ENCODE data around the gene S100A2.
A peak's percentile ranks its signal among the peaks of the same experiment; 100 is the strongest.
"Not testable (repeated sequence)": the region's sequence is repeated elsewhere in the genome, so short reads cannot be mapped to it uniquely, and the experiment has no call there.

Gene S100A2

DNA sequence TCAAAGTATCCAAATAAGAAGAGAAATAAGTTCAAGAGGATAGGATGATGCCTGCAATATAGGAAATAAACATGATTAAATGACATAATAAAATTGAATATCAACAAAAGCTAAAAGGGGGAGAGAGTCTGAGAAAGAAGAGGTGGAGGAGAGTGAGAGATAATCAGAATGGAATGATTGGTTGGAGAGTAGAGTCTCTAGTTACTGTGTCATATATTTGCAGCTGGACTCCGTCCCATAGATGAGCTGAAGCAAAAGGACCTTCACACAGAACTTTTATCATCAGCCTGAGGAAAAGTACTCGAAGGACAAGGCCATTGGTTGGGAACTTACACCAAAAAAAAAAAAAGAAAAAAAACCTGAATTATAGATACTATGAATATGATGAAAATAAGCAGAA lies 22.8 kb upstream of the S100A2 start:
- DNase-seq (ENCODE audit: low read depth), result no peak

GRCh38 chr1:153588033-153588432 lies 22.4 kb upstream of the S100A2 start:
- not testable (repeated sequence) for DNase-seq (ENCODE audit: low read depth)

- DNase-seq (ENCODE audit: low read depth), result no peak
These were observed 21.7 kb upstream of the S100A2 start for GRCh38 chr1:153587314-153587713.

- DNase-seq (ENCODE audit: low read depth), result no peak
These were observed 20.7 kb upstream of the S100A2 start for GRCh38 chr1:153586347-153586746.

DNA sequence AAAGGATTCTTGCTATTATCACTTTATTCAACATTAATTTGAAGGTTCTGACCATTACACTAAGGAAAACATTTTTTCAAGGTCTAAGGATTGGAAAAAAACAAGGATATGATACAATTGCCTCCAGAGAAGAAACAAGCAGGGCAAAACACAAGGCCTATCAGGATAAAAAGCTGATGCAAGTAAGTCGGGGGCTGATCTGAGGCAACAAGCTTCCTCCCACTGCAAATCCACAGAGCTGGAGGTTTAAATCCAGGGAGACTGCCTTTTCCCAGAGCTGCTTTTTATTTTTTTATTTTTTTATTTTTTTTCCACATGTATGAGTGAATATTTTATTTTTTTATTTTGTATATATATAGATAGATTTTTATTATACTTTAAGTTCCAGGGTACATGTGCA lies 19.4 kb upstream of the S100A2 start:
- DNase-seq (ENCODE audit: low read depth), result no peak

- no peak for DNase-seq (ENCODE audit: low read depth)
These were observed 18.3 kb upstream of the S100A2 start for GRCh38 chr1:153583976-153584375.

DNA sequence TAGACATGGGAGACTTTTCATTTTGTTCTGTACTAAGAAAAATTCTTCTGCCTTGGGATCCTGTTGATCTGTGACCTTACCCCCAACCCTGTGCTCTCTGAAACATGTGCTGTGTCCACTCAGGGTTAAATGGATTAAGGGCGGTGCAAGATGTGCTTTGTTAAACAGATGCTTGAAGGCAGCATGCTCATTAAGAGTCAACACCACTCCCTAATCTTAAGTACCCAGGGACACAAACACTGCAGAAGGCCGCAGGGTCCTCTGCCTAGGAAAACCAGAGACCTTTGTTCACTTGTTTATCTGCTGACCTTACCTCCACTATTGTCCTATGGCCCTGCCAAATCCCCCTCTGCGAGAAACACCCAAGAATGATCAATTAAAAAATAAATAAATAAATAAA lies 17.9 kb upstream of the S100A2 start:
- DNase-seq (ENCODE audit: low read depth), result not testable (repeated sequence)

GRCh38 chr1:153582836-153583235 lies 17.2 kb upstream of the S100A2 start:
- not testable (repeated sequence) for DNase-seq (ENCODE audit: low read depth)

GRCh38 chr1:153578936-153579335 lies 13.3 kb upstream of the S100A2 start:
- DNase-seq (ENCODE audit: low read depth), result no peak

DNA sequence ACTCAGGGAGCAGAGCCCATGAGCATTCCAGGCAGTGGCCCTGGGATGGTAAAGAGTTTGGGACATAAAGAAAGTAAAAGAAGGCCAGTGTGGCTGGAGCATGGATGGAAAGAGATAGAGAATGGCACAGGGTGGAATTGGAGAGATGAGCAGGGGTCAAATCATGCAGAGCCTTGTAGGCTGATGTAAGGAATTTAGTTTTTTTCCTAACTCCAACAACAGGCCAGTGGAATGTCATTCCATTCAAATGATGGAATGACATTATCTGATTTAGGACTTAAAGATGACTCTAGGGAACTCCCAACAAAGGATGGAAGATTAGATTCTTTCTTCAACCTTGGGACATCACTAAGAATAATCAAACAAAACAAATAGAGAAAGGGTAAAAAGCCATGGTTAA lies 12.8 kb upstream of the S100A2 start:
- no peak for DNase-seq (ENCODE audit: low read depth)

DNA sequence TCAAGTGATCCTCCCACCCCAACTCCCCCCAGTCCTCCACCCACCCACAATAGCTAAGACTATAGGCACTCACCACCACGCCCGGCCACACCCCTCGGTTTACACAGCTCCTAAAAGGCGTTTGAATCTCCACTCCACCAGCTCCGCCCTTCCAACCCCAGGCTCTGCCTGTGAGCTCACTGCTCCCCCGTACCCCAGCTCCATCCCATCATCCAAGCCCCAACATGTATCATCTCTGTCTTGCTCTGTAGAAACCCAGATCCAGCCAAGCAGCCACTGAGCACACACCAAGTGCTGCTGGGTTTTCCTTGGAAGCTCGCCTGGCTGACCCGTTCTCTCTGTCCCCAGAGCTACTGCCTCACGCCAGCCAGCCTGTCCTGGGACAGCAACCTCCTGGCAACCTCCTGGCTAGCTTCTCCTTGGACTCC lies 12.0 kb upstream of the S100A2 start:
- DNase-seq (ENCODE audit: low read depth), result no peak

DNA sequence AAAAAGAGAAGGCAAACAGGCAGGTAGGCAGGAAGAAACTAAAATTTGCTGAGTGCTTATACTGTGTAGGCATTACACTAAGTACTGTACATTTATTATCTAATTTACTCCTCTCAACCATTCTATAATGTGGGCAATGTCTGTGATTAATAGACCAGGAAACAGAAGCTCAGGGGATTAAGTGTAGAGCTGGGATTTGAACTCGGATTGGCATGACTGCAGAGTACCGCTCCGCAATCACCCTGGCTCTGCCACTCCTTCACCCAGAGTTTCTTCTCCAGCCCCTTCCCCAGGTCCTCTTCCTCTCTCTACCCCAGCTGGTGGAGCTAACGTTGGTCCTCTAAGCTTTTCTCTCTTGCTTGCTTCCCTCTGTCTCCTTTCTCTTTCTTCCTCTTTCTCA lies 11.5 kb upstream of the S100A2 start:
- DNase-seq (ENCODE audit: low read depth), result no peak

DNA sequence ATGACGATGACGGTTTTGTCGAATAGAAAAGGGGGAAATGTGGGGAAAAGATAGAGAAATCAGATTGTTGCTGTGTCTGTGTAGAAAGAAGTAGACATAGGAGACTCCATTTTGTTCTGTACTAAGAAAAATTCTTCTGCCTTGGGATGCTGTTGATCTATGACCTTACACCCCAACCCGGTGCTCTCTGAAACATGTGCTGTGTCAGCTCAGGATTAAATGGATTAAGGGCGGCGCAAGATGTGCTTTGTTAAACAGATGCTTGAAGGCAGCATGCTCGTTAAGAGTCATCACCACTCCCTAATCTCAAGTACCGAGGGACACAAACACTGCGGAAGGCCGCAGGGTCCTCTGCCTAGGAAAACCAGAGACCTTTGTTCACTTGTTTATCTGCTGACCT lies 9.9 kb upstream of the S100A2 start:
- DNase-seq (ENCODE audit: low read depth), result not testable (repeated sequence)

GRCh38 chr1:153575081-153575491 lies 9.4 kb upstream of the S100A2 start:
- DNase-seq (ENCODE audit: low read depth), result not testable (repeated sequence)

DNA sequence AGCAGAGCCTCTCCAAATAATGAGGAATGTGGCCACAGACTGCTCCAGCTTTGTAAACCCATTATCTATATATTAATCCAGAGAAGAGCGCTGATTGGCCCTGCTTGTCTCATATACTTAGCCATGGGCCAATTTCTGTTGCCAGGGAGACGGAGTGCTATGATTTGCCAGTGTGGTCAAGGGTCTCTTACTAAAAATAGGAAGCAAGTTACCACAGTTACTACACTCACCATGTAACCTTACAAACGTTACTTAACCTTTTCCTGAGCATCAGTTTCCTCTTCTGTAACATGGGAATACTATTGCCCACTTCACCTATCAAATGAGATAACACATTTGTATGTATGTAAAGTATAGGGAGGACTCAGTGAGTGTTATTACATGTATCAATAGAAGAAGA lies 7.7 kb upstream of the S100A2 start:
- DNase-seq (ENCODE audit: low read depth), result no peak

DNA sequence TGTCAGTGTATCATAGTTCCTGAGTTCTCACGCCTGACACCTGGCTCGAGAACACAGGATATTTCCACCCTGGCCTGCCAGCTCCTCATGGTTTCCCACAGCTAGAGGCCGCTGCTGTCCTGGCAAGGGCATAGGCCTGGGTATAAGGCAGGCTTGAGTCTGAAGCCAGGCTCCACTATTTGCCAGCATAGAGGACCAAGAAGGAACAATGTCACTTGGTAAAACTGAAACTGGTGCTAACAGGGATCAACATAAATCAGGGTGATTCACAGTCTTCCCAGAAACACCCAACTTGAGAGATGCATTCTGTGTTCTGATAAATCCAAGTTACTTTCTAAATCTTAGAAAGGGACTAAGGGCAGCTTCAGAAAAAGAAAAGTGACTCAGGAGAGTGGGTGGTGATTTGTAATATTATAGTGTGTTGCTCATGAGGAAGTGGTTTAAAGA lies 6.9 kb upstream of the S100A2 start:
- DNase-seq (ENCODE audit: low read depth), result no peak

- DNase-seq (ENCODE audit: low read depth), result no peak
These were observed 6.1 kb upstream of the S100A2 start for GRCh38 chr1:153571706-153572105.

- DNase-seq (ENCODE audit: low read depth), result no peak
These were observed 5.2 kb upstream of the S100A2 start for GRCh38 chr1:153570874-153571273.

- DNase-seq (ENCODE audit: low read depth), result no peak
These were observed 3.8 kb upstream of the S100A2 start for GRCh38 chr1:153569465-153569864.

DNA sequence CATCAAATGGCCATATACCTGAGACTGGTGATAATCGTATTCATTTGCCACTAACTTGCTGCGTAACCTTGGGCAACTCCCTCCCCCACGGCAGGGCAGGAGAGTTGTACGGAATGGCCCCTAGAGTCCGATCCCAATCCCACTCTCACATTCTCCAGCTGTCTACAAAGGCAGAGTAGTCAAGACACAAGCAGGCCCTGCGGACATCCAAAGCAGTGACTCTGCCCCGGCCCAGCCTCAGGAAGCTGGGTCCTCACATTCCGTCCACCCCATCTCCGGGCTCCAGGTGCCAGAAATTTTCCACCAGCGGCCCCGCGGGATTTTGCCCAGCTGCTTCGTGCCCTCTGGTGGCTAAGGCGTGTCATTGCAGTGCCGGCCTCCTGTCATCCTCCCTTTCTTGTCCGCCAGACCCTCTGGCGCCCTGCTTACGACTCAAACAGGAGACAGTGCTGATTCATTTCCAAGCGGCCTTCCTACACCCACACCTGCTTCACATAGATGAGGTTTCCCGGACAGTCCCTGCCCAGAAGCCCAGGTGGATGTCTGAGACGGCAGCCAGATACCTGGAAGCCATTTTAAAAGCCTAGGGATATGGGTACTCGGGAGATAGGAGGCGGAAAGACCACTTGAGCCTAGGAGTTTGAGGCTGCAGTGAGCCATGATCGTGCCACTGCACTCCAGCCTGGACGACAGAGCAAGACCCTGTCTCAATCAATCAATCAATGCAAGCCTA lies 2.9 kb upstream of the S100A2 start:
- peak; percentile 73 for DNase-seq (ENCODE audit: low read depth)

DNA sequence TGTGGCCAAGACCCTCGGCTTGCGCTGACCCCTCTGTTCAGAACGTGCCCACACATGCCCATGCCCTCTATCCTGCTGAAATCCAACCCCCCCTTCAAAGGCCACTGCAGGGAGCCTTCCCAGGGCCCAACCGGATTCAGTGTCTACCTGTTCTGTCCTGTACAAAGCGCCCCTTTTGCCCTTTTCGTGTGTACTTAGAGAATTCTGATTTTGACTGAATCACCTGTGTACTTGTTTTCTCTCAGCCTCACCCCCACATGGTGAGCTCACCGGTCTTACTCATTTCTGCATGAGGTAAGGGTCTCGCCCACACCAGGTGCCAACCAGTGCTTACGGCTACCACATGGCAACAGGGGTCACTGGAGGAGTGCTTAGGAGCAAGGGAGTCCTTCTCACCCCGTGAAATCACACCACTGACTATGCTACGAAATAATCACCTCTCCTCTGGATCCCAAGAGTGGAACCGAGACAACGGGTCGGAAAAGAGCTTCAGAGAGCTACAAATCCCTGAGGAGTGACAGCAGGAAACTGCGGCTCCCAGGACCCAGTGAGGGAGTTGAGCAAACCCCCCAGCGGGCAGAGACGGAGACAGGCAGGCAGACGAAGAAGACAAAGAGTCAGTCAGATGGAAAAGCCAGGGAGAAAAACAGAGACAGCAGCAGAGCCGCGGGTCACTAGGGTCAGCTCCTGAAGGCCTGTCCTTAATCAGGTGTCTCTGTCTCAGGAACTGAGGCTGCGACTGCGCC lies 2.1 kb upstream of the S100A2 start:
- no peak for DNase-seq (ENCODE audit: low read depth)

DNA sequence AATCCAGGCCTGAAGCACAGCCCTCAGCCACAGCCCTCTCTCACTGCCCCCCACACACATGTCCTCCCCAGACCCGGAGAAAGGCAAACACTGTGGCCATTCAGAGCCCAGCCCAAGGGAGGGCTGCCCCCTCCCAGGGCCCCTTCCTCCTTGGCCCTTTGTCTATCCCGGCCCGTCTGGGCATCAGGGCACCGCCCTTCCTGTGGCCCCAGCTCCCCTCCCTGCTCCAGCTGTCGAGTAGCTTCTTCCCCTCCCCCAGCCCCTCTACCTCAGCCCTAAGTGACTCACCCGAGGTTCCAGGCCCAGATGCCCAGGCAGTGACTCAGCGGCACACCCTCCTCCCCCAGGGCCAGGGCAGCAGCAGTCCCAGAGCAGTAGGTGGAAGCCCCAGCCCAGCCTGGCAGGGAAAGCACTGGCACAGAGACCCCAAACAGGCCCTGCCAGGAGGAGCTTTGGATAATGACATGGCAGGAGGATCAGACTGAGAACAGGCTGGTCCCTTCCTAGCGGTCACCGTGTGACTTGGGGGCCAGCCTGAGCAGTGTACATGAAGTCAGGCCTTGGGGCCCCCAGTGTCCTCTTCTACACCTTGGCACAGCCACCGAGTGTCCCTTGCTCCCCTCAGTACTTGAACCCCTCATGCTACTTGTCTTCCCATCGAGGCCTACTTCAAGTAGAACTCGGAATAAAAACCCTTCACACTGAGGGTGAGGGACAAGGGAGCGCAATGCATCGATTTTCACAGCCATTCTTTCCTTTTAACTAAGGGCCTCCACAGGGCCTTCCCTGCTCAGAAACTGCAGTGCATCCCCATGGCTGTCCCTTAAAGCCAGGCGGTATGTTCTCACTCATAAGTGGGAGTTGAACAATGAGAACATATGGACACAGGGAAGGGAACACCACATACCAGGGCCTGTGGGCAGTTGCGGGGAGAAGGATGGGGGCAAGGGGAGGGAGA lies 1.0 kb upstream of the S100A2 start:
- DNase-seq (ENCODE audit: low read depth), result peak; percentile 83

Measured in stimulated activated CD8-positive, alpha-beta memory T cell treated with anti-CD3 and anti-CD28 coated beads, Interleukin-12 subunit alpha, Interleukin-12 subunit beta, amount 100 ng/mL, for 1 hour (primary cell).